Left lobe of liver (tissue), 2 donors: ENCODE measurements around the gene C19orf18. TPM values are rescaled to one million over a fixed set of nuclear protein-coding genes. Genes with fewer than 3 reads are reported as not detected.
"Not testable (repeated sequence)": the region's sequence is repeated elsewhere in the genome, so short reads cannot be mapped to it uniquely, and the experiment has no call there.

Experiments
- ATAC-seq: fragments of 200-7000 bp; cut with Tn5 transposase; one replicate; pipeline ENCODE4 v1.9.1; 2020; ENCODE audit warnings: mild to moderate bottlenecking, moderate library complexity
- DNase-seq: peaks from one replicate; pipeline ENCODE4 v3.0.0-alpha.2; 2020; ENCODE audit warnings: low spot score
- total RNA-seq: library from RNA; stranded (reverse); gene quantifications from one replicate; pipeline ENCODE4 v1.2.1, GENCODE V29; 2021
- donor health status: DM: no; HTN: no; CAD: no; lungs with moderate emphysema.
- donor health status: DM: no; HTN: yes; CAD: no.

The C19orf18 gene
- 1.1 TPM for total RNA-seq

DNA sequence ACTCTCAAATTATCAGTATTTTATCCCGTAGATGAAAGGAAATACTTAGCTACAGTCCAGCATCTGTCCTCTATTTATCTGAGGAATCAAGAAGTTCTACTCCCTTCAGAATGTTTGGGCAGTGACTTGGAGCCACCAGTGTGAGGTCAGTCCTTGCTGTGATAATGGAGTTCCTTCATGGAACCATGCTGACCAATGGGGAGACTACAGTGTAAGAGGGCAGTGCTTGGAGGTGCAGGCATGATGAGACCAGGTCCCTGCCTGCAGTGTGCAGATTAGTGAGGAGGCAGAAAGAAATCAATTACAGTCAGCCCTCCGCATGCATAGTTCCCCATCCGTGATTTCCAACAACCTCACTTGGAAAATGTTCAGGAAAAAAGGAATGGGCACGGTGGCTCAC is at the start of gene C19orf18:
Gene C19orf18 (minus strand): TSS at position 101 of the 400 bp plus-strand sequence. CDS start 102 bp downstream, outside the sequence.
- no peak for DNase-seq
- ATAC-seq = no peak

GRCh38 chr19:58022283-58022660 is 47.9 kb upstream of the C19orf18 start:
- DNase-seq (no peak), ATAC-seq (no peak)

GRCh38 chr19:58021541-58022282 is 47.4 kb upstream of the C19orf18 start:
- DNase-seq = no peak
- peak; percentile 71 for ATAC-seq

GRCh38 chr19:58020129-58020528 is 45.8 kb upstream of the C19orf18 start:
- ATAC-seq (no peak), DNase-seq (no peak)

GRCh38 chr19:58014141-58014540 is 39.8 kb upstream of the C19orf18 start:
- ATAC-seq (no peak), DNase-seq (no peak)

DNA sequence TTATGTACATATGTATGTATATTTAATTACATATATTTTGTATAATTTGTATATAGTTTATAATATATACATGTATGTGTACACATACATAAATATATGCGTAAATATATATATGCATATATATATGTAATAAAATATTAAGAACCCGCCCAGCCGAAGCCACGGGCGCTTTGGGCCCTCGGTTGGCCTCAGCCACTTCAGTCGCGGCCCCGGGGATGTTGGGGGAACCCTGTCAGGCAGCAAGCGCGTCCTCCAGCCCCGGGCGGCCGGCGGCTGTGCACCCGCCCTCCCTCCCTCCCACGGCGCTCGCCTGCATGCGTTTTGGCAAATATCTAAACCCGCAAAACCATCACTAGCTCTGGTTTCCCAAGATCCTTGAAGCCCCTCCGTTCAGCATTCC is 36.2 kb upstream of the C19orf18 start:
- no peak for ATAC-seq
- DNase-seq = no peak

DNA sequence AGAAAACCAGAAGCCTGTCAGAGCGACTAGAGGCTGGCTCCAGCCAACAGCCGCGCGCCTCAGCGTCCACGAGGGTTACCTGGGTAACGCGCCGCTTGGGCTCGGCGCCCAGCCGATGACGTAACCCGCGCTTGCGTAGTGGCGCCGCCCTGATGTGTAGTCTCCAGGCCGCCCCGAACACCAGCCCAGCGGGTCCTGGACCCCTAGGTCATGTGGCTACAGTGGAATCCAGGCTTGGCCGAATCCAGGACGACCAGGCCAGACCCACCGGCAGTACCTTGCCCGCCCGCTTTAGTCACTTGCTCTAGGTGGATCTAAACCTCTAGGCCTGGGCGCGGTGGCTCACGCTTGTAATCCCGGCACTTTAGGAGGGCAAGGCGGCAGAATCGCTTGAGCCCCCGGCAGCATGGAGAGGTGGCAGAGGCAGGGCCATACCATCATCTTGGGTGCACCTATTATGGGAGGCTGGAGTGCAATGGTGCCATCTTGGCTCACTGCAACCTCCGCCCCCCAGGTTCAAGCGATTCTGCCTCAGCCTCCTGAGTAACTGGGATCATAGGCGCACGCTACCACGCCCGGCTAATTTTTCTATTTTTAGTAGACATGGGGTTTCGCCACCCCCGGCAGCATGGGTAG is 35.5 kb upstream of the C19orf18 start:
- peak; percentile 83 for ATAC-seq

DNA sequence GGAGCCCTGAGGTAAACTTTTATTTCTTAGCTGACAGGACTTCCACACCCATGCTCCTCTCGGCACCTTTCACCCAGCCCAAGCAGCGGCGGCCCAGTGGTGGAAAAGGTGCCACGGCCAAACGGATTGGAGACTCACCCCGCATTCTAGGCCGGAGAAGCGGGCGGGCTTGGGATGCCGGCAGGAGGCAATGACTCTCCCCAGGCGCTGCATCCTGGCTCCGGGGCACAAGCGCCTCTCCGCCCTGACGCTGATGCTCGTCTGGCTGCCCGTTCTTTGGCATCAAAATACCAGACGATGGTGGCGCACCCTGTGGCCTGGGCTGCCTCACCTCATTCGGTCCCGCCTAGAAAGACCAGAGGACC is 34.9 kb upstream of the C19orf18 start:
- ATAC-seq (peak; percentile 17), DNase-seq (no peak)

More for the DNA sequence above, 35.5 kb upstream of the C19orf18 start:
- DNase-seq = peak; percentile 75

- not testable (repeated sequence) for ATAC-seq, DNase-seq
Observed at GRCh38 chr19:58008877-58009276, 34.5 kb upstream of the C19orf18 start.

DNA sequence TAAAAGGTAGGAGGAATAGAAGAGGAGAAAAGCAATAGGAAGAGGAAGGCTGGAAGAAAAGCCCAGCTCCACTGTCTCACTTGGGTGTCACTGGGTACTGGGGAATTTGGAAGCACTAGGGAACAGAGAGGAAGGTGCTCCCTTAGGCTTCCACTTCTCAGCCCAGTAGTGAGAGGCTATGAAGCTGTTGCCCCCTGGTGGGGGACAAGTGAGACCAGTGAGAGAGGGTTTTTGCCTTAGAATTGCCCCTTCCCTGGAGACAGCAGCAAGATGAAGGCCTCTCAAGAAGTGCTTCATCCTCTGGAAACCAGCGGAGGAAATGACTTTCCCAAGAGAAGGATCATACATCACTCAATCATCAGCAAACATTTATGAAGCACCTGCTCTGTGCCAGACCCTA is 33.0 kb upstream of the C19orf18 start:
- ATAC-seq (no peak), DNase-seq (no peak)

GRCh38 chr19:58003174-58003828 is 29.0 kb upstream of the C19orf18 start:
- ATAC-seq (peak; percentile 5), DNase-seq (no peak)

DNA sequence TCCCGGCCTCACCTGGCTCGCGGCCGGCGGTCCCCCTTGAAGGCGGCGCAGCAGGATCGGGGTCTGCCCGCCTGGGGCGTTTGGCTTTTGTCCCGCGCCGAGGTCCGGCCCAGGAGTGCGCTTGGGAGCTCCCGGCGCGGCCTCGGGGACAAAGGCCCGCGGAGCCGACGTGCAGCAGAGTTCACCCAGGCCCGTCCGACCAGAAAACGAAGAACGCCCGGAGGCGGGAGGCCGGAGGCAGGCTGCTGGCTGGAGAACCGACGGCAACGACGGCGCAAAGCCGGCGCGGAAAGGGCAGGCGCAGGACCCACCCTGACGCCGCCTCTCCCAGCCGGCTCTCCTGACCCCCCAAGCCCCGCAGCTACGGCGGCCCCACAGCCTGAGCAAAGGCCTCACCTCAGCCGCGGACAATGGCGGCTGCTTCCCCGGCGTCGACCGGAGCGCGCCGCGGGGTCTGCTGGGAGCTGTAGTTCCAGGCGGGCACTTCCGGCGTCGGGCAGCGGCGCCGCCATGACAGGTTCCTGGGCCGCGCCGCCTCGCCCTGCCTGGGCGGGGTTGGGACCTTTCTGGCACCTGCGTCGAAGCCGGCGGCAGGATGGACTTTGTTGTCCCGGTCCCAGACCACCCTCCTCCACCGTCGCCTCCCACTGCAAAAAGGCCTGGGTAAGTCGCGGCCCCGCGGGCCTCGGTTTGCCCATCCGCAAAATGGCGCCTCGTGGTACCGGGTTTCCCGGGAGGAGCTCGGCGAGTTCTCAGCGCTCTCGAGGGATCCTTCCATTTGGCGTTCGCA is 28.2 kb upstream of the C19orf18 start, which contains the start of gene ZNF606:
Gene ZNF606 (minus strand): TSS at position 437 of the 790 bp plus-strand sequence. CDS start 1,501 bp downstream, outside the sequence.
- peak; percentile 90 for DNase-seq
- peak; percentile 99 for ATAC-seq

- peak; percentile 35 for ATAC-seq
- DNase-seq = no peak
Observed at GRCh38 chr19:58001895-58002369, 27.6 kb upstream of the C19orf18 start.

- DNase-seq = no peak
- ATAC-seq = no peak
Observed at GRCh38 chr19:58000677-58001076, 26.3 kb upstream of the C19orf18 start.

DNA sequence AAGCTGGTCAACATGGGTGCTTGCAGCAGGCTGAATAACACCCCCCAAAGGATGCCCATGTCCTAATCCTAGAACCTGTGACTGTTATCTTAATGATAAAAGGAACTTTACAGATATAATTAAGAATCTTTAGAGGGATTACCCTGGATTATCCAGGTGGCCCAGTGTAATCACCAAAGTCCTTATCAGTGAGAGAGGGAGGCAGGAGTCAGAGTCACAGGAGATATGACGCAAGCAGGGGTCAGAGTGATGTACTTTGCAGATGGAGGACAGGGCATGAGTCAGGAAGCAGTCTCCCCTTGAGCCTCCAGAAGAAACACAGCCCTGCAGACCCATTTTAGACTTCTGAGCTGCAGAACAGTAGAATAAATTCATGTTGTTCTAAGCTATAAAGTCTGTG is 18.5 kb upstream of the C19orf18 start:
- DNase-seq (no peak), ATAC-seq (no peak)

- no peak for ATAC-seq
- no peak for DNase-seq
Observed at GRCh38 chr19:57978586-57979289, 4.4 kb upstream of the C19orf18 start.

DNA sequence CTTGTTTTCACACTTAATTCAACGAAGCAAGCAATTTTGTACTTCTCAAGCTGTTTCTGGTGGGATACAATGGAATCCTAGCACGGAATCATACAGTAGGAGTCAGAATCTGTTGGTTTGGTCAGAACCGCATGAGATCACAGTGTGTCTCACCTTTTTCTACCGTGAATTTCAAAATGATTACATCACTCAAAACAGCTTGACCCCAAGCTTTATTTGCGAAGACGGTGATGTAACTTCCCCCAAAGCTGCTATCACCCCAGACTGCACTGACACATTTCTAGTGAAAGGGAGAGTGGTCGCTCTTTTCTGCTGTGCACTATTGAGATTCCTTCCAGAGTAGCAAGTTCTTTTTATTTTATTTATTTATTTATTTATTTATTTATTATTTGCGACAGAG is 9.6 kb downstream of the C19orf18 start:
- ATAC-seq (no peak), DNase-seq (no peak)

GRCh38 chr19:57961785-57962184 is 12.5 kb downstream of the C19orf18 start:
- no peak for DNase-seq
- ATAC-seq = no peak

- ATAC-seq (no peak), DNase-seq (no peak)
Observed at GRCh38 chr19:57954996-57955395, 19.3 kb downstream of the C19orf18 start.

DNA sequence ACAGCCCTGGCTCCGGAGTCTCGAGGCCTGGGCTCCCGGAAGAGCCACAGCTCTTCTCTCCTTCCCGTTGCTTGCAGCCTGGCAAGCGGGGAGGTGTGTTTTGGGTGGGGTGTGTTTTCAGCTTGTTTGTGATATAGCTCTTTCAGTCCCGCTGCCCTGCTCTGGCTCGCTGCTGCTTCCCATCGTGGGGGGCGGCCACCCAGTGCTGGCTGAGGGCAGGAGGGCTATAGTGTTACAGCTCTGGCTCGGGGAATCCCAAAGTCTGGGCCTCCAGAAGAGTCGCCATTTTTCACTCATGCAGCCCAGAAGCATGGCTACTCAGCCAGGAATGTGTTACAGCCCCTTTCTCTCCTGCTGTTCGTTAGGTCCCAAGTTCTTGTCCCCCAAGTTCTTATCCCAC is 24.6 kb downstream of the C19orf18 start:
- ATAC-seq (no peak), DNase-seq (no peak)
